GM12864 (cell line): Measurements from ENCODE around the gene RAD50.

Source experiments
- DNase-seq: peaks from one replicate; pipeline ENCODE4 v3.0.0-alpha.2; 2011; ENCODE audit warnings: low read depth
- H3K4me3 ChIP-seq: 2 replicates; pipeline ENCODE4 v1.5.1; 2011; ENCODE audit warnings: mild to moderate bottlenecking, low read depth, low read length, control low read depth
- TF ChIP-seq, protein P1 (sequence below): IDR thresholded peaks from 2 replicates; pipeline ENCODE4 v1.5.1; 2011; ENCODE audit warnings: low read depth, mild to moderate bottlenecking, moderate library complexity, low read length, control low read depth, inconsistent platforms; ENCODE audit errors: missing control alignments

The RAD50 gene

DNA sequence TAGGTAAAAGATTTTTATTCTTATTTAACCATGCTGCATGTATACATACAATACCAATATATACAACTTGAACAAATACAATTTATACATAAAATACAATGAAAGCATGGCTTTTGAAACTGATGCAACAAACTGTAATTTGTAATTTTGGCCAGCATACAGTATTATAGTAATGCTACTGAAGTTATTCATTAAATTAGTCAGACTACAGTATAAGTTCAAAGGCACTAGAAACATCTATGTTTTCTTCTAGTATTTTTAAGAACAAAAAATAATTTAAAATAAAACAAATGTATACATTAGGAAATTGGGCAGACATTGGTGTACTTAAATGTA is 135.8 kb downstream of the RAD50 start:
- TF ChIP-seq, protein P1, sequence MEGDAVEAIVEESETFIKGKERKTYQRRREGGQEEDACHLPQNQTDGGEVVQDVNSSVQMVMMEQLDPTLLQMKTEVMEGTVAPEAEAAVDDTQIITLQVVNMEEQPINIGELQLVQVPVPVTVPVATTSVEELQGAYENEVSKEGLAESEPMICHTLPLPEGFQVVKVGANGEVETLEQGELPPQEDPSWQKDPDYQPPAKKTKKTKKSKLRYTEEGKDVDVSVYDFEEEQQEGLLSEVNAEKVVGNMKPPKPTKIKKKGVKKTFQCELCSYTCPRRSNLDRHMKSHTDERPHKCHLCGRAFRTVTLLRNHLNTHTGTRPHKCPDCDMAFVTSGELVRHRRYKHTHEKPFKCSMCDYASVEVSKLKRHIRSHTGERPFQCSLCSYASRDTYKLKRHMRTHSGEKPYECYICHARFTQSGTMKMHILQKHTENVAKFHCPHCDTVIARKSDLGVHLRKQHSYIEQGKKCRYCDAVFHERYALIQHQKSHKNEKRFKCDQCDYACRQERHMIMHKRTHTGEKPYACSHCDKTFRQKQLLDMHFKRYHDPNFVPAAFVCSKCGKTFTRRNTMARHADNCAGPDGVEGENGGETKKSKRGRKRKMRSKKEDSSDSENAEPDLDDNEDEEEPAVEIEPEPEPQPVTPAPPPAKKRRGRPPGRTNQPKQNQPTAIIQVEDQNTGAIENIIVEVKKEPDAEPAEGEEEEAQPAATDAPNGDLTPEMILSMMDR = no peak
- no peak overlapping the region for H3K4me3 ChIP-seq
- DNase-seq = no peak
